Measurements from ENCODE around the gene GCM1. TPM values are rescaled to one million over a fixed set of nuclear protein-coding genes. Genes with fewer than 3 reads are reported as not detected.

The GCM1 gene, protein sequence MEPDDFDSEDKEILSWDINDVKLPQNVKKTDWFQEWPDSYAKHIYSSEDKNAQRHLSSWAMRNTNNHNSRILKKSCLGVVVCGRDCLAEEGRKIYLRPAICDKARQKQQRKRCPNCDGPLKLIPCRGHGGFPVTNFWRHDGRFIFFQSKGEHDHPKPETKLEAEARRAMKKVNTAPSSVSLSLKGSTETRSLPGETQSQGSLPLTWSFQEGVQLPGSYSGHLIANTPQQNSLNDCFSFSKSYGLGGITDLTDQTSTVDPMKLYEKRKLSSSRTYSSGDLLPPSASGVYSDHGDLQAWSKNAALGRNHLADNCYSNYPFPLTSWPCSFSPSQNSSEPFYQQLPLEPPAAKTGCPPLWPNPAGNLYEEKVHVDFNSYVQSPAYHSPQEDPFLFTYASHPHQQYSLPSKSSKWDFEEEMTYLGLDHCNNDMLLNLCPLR
- not detected in 2 replicates for total RNA-seq

DNA sequence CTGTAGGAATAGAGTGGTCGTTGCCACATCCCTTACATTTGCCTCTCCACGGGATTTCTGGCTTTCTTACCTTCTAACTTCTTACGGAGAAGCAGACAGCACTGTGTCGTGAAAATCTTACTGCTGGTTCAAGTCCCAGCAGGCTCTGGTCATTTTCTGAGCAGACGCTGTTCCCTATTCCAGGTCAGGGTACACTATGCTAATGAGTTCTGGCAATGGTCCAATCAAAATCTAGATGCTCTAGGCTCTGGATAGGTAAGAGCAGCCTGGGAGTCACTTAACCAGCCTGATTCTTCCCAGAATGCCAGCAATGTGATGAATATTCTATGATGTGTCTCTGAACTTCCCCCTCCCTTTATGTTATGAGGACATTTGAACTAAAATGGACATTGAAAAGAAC, at the start of gene GCM1:
GCM1 (minus strand) TSS at position 158 of the 400 bp plus-strand sequence. CDS start 3,209 bp downstream, outside the sequence.

Other genes with a start within 250 kb of the GCM1 start
- gene GSTA3, start 239.1 kb downstream of the GCM1 start, total RNA-seq: not detected in 2 replicates
- gene GSTA4, start 153.6 kb downstream of the GCM1 start, total RNA-seq: 20.8 and 34.5 TPM in 2 replicates
- 3.2 and 3.5 TPM in 2 replicates for gene CILK1, start 87.0 kb downstream of the GCM1 start, total RNA-seq
- 16.9 and 18.8 TPM in 2 replicates for gene FBXO9, start 83.4 kb downstream of the GCM1 start, total RNA-seq
- gene ELOVL5, start 200.1 kb upstream of the GCM1 start, total RNA-seq: 75.8 and 78.6 TPM in 2 replicates

All from epithelial cell of umbilical artery (primary cell).